Smooth muscle cell (in vitro differentiated cells): ENCODE measurements around the gene SPC24. TPM values are rescaled to one million over a fixed set of nuclear protein-coding genes. Genes with fewer than 3 reads are reported as not detected.
"Not testable (repeated sequence)": the region's sequence is repeated elsewhere in the genome, so short reads cannot be mapped to it uniquely, and the experiment has no call there.

Source experiments
- DNase-seq: peaks from one replicate; lab custom pipeline; 2025; ENCODE audit not compliant: unreplicated experiment; lab: John Stamatoyannopoulos, UW
- H2AFZ ChIP-seq: fragments of 200-600 bp; sonication (generic); 2 replicates; pipeline ENCODE4 v1.6.0; 2016; ENCODE audit warnings: antibody characterized with exemption, low read depth, mild to moderate bottlenecking
- H3F3A ChIP-seq: fragments of 200-600 bp; sonication (generic); 2 replicates; pipeline ENCODE4 v1.6.0; 2017; ENCODE audit warnings: antibody characterized with exemption, low read depth
- H3K27ac ChIP-seq: fragments of 200-600 bp; sonication (generic); 2 replicates; pipeline ENCODE4 v1.5.1; 2016; ENCODE audit warnings: low read depth, mild to moderate bottlenecking
- H3K27me3 ChIP-seq: fragments of 200-600 bp; sonication (generic); 2 replicates; pipeline ENCODE4 v1.6.1; 2016; ENCODE audit warnings: low read depth, mild to moderate bottlenecking
- H3K36me3 ChIP-seq: fragments of 200-600 bp; sonication (generic); 2 replicates; pipeline ENCODE4 v1.5.1; 2016; ENCODE audit warnings: low read depth
- H3K4me1 ChIP-seq: fragments of 200-600 bp; sonication (generic); 2 replicates; pipeline ENCODE4 v1.5.1; 2016; ENCODE audit warnings: low read depth
- H3K4me2 ChIP-seq: fragments of 200-600 bp; sonication (generic); 2 replicates; pipeline ENCODE4 v1.6.0; 2016; ENCODE audit warnings: mild to moderate bottlenecking
- H3K4me3 ChIP-seq: fragments of 200-600 bp; sonication (generic); 2 replicates; pipeline ENCODE4 v1.5.1; 2016; ENCODE audit warnings: mild to moderate bottlenecking
- H3K79me2 ChIP-seq: fragments of 200-600 bp; sonication (generic); 2 replicates; pipeline ENCODE4 v1.6.0; 2016; ENCODE audit warnings: low read depth, mild to moderate bottlenecking
- H3K9ac ChIP-seq: fragments of 200-600 bp; sonication (generic); 2 replicates; pipeline ENCODE4 v1.6.0; 2016; ENCODE audit warnings: low read depth
- H3K9me3 ChIP-seq: fragments of 200-600 bp; sonication (generic); replicated peaks from 2 replicates; pipeline ENCODE4 v1.5.1; 2016; ENCODE audit warnings: low read depth
- H4K20me1 ChIP-seq: fragments of 200-600 bp; sonication (generic); 2 replicates; pipeline ENCODE4 v1.6.0; 2016; ENCODE audit warnings: low read depth
- CTCF ChIP-seq: fragments of 200-600 bp; sonication (generic); IDR thresholded peaks from 2 replicates; pipeline ENCODE4 v1.5.1; 2017; ENCODE audit warnings: borderline replicate concordance, mild to moderate bottlenecking, antibody characterized with exemption; ENCODE audit not compliant: insufficient read depth, poor library complexity, severe bottlenecking
- WGBS: methylation state at CpG from one replicate; pipeline ENCODE4 v1.1.7; 2016; ENCODE audit warnings: low lambda C conversion rate; 5-methylcytosine and 5-hydroxymethylcytosine counted together
- polyA plus RNA-seq: library from polyadenylated mRNA; unstranded; fragments of >200 nt; fragmentation: Nextera tagmentation; extraction: Ambion mirVana; gene quantifications from 2 replicates; pipeline ENCODE4 v1.2.1, GENCODE V29; 2016
- total RNA-seq: library from RNA; depleted of rRNA; stranded (reverse); fragments of >200 nt; gene quantifications from 2 replicates; pipeline ENCODE4 v1.2.3, GENCODE V29; 2014

SPC24 gene
- total and polyA plus RNA-seq, 2 experiments from 2014 or later = 7.6 to 9.7 TPM

DNA sequence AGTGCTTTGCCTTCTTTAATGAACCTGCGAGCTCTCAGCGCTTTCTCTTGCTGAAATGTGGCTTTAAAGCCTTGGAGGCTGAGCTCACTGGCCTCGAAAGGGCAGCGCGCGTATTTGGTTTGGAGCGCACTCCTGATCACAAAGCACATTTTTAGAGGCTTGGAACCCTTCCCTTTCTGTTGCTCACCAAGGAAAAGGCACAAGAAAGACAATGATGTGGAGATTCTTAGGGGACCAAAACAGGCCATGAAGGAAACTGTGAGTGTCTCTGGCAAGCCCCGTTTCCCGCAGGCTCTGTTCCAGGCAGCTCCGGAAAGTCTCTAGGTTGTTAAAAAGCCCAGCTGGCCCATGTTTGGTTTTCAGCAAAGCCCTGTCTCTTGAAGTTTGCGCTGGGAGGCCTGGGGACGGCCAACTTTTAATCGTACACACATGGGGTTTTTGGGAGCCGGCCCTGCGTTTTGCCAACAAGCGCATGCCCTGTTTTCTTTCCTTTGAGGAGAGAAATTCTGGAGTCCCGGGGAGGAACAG, 9.4 kb upstream of the SPC24 start:
- Histone ChIP-seq H3F3A (peaks cover 4% of the 10 kb centered on the region), H2AFZ (no peak overlapping the region), H4K20me1 (no peaks in the 10 kb centered on the region), H3K4me3 (no peak overlapping the region), H3K9me3 (no peaks in the 10 kb centered on the region), H3K27me3 (no peaks in the 10 kb centered on the region), H3K4me1 (no peaks in the 10 kb centered on the region), H3K79me2 (no peaks in the 10 kb centered on the region), H3K27ac (peak overlapping the region; percentile 34), H3K9ac (no peak overlapping the region), H3K4me2 (no peak overlapping the region), H3K36me3 (peaks cover 8% of the 10 kb centered on the region)
- WGBS = 85% methylated on average over 17 of the region's 17 CpGs
- no peak for TF ChIP-seq CTCF
- no peak for DNase-seq

DNA sequence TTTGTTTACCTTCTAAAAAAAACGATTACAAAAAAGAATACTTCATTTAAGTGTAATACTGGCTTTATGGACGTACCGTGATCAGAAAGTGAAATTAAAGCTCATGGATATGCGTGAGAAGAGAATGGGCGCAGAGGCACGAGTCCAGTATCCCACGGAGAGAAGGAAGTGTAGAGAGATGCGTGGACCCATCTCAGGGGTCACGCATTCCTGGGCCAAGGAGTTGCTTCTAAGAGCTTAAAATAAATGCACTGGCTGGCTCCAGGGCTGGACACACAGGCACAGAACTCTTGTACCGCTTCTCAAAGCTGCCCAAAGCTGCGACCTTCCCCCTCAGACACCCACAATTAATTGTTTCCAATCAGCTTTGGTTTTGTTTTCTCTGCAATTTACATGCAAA, 8.7 kb upstream of the SPC24 start:
- no peak overlapping the region for H3K4me2 ChIP-seq
- 94% methylated on average over 11 of the region's 11 CpGs for WGBS
- H2AFZ ChIP-seq = no peak overlapping the region
- DNase-seq = no peak
- H3K9me3 ChIP-seq = no peaks in the 10 kb centered on the region
- peaks cover 8% of the 10 kb centered on the region for H3K36me3 ChIP-seq
- H3K27me3 ChIP-seq = no peaks in the 10 kb centered on the region
- no peaks in the 10 kb centered on the region for H3K79me2 ChIP-seq
- no peak for TF ChIP-seq CTCF
- no peak overlapping the region for H3K9ac ChIP-seq
- peaks cover 4% of the 10 kb centered on the region for H3F3A ChIP-seq
- H3K4me3 ChIP-seq = no peak overlapping the region
- no peaks in the 10 kb centered on the region for H4K20me1 ChIP-seq
- H3K27ac ChIP-seq = no peak overlapping the region
- H3K4me1 ChIP-seq = no peaks in the 10 kb centered on the region

DNA sequence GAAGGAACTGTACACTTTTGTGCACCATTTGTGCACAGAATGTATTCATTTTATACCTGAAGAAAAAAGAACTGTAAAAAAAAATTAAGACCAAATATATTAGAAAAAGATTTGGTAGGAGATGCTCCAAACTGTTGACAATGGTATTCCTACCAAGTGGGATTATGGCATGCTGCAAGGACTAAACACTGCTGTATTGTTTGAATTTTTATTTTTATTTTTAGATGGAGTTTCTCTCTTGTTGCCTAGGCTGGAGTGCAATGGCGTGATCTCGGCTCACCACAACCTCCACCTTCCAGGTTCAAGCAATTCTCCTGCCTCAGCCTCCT, 4.8 kb upstream of the SPC24 start:
- not testable (repeated sequence) for H3K9ac ChIP-seq

GRCh38 chr19:11159598-11160439, 4.2 kb upstream of the SPC24 start:
- Histone ChIP-seq H2AFZ (no peak overlapping the region), H3K27me3 (no peaks in the 10 kb centered on the region), H3K4me1 (peaks cover 4% of the 10 kb centered on the region), H3K9me3 (no peaks in the 10 kb centered on the region), H3K79me2 (peaks cover 7% of the 10 kb centered on the region), H3K4me3 (no peak overlapping the region), H3K4me2 (peak overlapping the region; percentile 56), H3K9ac (no peak overlapping the region), H3K36me3 (no peaks in the 10 kb centered on the region), H3K27ac (peak overlapping the region; percentile 41), H3F3A (no peaks in the 10 kb centered on the region), H4K20me1 (no peaks in the 10 kb centered on the region)
- TF ChIP-seq CTCF = no peak
- no peak for DNase-seq
- WGBS = 51% methylated on average over 16 of the region's 16 CpGs

More for the DNA sequence above, 4.8 kb upstream of the SPC24 start:
- WGBS = 98% methylated on average over 2 of the region's 2 CpGs
- H3K4me1 ChIP-seq, H3F3A ChIP-seq, H3K79me2 ChIP-seq, H3K27me3 ChIP-seq, H2AFZ ChIP-seq, DNase-seq, H3K9me3 ChIP-seq, H3K4me3 ChIP-seq, H4K20me1 ChIP-seq, H3K36me3 ChIP-seq: not testable (repeated sequence)
- peak overlapping the region; percentile 41 for H3K27ac ChIP-seq
- peak overlapping the region; percentile 56 for H3K4me2 ChIP-seq
